Lower leg skin (tissue), 4 donors: Measurements from ENCODE around the gene DNAJB7. TPM values are rescaled to one million over a fixed set of nuclear protein-coding genes. Genes with fewer than 3 reads are reported as not detected.

ENCODE experiments used
- DNase-seq, 2 donors: peaks; one replicate each; pipeline ENCODE4 v3.0.0-alpha.2; 2019; ENCODE audit warnings: low spot score in 2 of 2
- H3K4me3 ChIP-seq: fragments of 200-600 bp; sonication (generic); 2 replicates; pipeline ENCODE4 v1.5.1; 2017; ENCODE audit warnings: mild to moderate bottlenecking, low read depth; ENCODE audit not compliant: poor library complexity, severe bottlenecking
- POLR2A ChIP-seq, 2 donors: fragments of 450-650 bp; IDR thresholded peaks; one replicate each; pipeline ENCODE4 v1.6.1; 2016 to 2017; ENCODE audit warnings: antibody characterized with exemption in 2 of 2, mild to moderate bottlenecking in 1 of 2, moderate library complexity in 1 of 2
- WGBS, 2 donors: methylation state at CpG; one replicate each; pipeline ENCODE4 v1.1.5; 2018; 5-methylcytosine and 5-hydroxymethylcytosine counted together
- intact Hi-C: fragments of 100-400 bp; cut with DNase I; formaldehyde crosslinking; loops from one replicate; pipeline ENCODE4 v1.15.0; 2023; ENCODE audit warnings: low total_unique reads
- total RNA-seq, 4 donors: library from RNA; depleted of rRNA; stranded (reverse); fragments of >200 nt; gene quantifications; one replicate each; pipeline ENCODE4 v1.1.0, GENCODE V29; 2016
- TF ChIP-seq, protein P1 (sequence below), 3 donors: fragments of 450-650 bp; IDR thresholded peaks; one replicate each; pipeline ENCODE4 v1.5.1; 2016; ENCODE audit warnings: antibody characterized with exemption in 3 of 3, mild to moderate bottlenecking in 3 of 3, moderate library complexity in 2 of 3

The DNAJB7 gene
- total RNA-seq, 4 donors from 2014 or later, result not detected

DNA sequence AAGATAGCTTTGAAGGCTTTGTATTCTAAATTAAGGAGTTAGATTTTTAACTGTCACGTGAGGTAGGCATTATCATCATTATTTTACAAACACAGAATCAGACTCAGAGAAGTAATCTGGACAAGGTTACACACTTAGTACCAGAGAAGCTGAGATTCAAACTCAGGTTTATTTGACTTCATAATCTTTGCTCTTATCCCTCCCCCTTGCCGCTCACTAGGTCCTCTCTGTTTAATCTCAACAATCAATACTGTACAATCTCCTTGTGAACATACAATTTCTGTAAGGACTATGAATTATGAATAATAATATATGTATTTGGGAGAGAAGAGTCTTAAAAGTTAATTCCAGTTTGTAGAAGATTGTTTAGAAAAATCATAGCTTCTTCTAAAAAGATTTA lies 5.2 kb upstream of the DNAJB7 start:
- intact Hi-C loops, result no loop called here
- DNase-seq, result no peak
- H3K4me3 ChIP-seq, result no peak overlapping the region
- 85 to 90% methylated on average over 2 of the region's 2 CpGs for WGBS, 2 donors
- TF ChIP-seq, protein P1, sequence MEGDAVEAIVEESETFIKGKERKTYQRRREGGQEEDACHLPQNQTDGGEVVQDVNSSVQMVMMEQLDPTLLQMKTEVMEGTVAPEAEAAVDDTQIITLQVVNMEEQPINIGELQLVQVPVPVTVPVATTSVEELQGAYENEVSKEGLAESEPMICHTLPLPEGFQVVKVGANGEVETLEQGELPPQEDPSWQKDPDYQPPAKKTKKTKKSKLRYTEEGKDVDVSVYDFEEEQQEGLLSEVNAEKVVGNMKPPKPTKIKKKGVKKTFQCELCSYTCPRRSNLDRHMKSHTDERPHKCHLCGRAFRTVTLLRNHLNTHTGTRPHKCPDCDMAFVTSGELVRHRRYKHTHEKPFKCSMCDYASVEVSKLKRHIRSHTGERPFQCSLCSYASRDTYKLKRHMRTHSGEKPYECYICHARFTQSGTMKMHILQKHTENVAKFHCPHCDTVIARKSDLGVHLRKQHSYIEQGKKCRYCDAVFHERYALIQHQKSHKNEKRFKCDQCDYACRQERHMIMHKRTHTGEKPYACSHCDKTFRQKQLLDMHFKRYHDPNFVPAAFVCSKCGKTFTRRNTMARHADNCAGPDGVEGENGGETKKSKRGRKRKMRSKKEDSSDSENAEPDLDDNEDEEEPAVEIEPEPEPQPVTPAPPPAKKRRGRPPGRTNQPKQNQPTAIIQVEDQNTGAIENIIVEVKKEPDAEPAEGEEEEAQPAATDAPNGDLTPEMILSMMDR (IDR thresholded peaks at IDR 0.05), result no peak
- TF ChIP-seq POLR2A (IDR thresholded peaks at IDR 0.05), result no peak

DNA sequence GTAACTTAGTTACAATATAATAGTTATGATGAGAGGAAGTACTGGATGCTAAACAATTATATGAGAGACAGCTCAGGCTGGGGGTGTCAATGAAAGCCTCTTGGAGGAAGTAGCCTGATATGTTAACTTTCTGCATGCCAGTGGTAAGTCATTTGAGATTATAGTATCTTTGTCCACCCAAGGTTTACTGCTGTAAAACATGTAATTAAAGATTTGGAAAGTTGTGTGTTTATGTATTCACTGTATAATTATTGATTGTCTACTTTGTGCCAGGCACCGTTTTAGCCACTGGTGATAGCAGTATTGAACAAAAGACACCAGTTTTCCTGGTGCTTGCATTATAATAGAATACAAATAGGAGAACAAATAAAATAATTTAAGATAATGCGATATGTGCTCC lies 624 bp upstream of the DNAJB7 start:
- intact Hi-C loops, result no loop called here
- H3K4me3 ChIP-seq, result no peak overlapping the region
- 95 to 98% methylated on average over 2 of the region's 2 CpGs for WGBS, 2 donors
- no peak for TF ChIP-seq POLR2A (IDR thresholded peaks at IDR 0.05)
- TF ChIP-seq, protein P1 (IDR thresholded peaks at IDR 0.05), result no peak
- no peak for DNase-seq

DNA sequence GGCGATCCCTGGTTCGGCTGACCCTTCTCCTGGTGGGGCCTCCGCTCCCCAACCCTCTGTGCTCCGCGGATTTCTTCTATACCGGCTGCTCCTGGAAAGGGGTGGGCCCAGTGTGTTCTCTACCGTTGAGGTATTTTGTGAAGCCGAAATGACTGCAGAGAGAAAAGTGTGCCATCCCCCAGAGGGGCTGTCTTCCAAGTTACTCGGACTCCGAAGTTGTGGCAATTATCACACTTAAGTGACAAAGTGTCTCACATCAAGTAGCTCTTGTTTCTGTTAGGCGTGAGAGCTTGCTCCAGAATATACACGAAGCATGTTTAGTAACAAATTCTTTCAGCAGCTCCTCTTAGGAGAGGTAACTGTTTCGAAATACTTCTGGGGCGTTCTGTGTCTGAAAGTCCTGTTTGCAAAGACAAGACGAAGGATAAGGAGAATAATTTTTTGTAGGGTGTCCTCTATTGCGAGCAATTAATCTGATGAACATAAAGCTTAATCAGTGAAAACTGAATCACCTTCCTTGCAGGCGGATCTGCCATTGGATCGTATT lies 4.5 kb downstream of the DNAJB7 start:
- peak overlapping the region; percentile 97 for H3K4me3 ChIP-seq
- DNase-seq, result no peak
- intact Hi-C loops, result no loop called here
- TF ChIP-seq, protein P1 (IDR thresholded peaks at IDR 0.05), result no peak
- no peak for TF ChIP-seq POLR2A (IDR thresholded peaks at IDR 0.05)
- WGBS, 2 donors, result 1 to 3% methylated on average over 18 of the region's 18 CpGs

DNA sequence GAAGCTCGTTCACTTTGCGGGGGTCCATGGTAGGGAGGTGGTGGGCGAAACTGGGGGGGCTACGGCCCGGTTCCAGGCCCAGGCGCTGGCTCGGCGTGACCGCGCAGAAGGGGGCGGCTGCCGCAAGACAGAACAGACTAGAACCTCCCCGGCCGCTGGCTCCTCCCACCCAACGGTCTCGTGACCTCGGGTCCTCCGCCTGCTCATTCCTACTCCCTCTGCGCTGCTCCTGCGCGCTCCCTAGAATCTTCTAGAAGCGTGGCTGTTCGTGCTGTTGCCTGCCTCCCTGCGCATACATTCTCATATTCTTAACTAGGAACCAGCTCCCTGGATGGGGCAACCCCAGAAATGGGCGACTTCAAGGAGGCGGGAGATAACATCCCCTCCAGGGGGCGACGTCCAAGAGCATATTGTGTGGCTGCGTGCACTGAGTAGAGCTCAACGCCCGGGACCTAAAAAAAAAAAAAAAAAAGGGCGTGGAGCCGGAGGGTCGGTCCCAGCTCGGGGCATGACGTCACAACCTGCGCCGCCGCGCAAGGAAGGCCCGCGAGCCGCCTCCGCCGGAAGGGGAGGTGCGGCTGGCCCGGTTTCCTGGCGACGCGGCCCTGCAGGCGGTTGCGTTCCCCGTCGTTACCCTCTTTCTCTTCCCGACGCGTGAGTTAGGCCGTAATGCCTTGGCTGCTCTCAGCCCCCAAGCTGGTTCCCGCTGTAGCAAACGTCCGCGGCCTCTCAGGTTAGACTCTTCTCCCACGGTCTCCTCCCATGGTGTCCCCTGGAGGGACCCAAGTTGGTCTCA lies 5.2 kb downstream of the DNAJB7 start, which contains the start of the genes ST13 and XPNPEP3:
ST13 (minus strand) TSS at position 127 of the 796 bp plus-strand sequence; CDS start at position 28, 99 bp downstream.
XPNPEP3 (plus strand) TSS at position 636 of the 796 bp plus-strand sequence; CDS start at position 670, 34 bp downstream.
- intact Hi-C loops, result no loop called here
- H3K4me3 ChIP-seq, result peak within 1 kb of the TSS; percentile 97
- WGBS, 2 donors, result 0 to 1% methylated on average over 62 of the region's 63 CpGs
- peak; percentile 98 to 100 for DNase-seq
- TF ChIP-seq, protein P1 (IDR thresholded peaks at IDR 0.05), result no peak
- TF ChIP-seq POLR2A (IDR thresholded peaks at IDR 0.05), result peak in 1 of 2 donors; percentile 78

DNA sequence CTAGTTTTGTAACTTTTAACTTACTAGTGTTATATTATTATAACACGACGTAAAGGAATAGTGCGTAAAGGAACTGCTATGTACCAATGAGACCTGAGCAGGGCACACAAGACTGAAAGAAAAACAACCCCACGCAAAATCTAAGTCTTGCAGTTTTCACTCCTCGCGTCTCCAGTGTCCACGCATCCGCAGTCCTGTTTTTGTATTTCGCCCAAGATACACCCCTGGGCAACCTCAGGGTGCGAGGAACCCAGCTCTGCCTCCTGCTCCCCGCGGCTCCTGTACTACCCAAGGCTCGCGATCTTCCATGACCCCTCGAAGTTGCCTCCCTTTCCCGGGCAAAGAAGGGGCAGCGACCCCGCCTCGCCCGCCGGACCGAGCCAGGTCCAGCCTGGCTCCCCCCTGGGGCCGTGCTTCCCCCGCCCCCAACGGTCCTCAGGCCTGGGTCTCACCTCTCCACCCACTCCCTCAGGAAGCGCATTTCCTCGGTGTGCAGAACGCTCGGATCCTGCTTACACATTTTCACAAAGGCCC lies 5.9 kb downstream of the DNAJB7 start:
- no peak for DNase-seq
- intact Hi-C loops, result no loop called here
- H3K4me3 ChIP-seq, result peak overlapping the region; percentile 97
- 0 to 1% methylated on average over 22 to 29 of the region's 29 CpGs for WGBS, 2 donors
- TF ChIP-seq, protein P1 (IDR thresholded peaks at IDR 0.05), result no peak
- TF ChIP-seq POLR2A (IDR thresholded peaks at IDR 0.05), result no peak
